Peyer's patch (tissue), 4 donors: ENCODE results near the gene DNM3.

ENCODE experiments used
- CTCF ChIP-seq, 6 experiments: fragments of 450-650 bp in 4 of 6; fragments of 200-600 bp in 2 of 6; sonication (generic) in 1 of 6; IDR thresholded peaks; one replicate each; pipeline ENCODE4 v1.5.1; 2017 to 2019; ENCODE audit warnings: antibody characterized with exemption in 6 of 6, mild to moderate bottlenecking in 3 of 6, moderate library complexity in 1 of 6
- POLR2A ChIP-seq, 2 donors: fragments of 450-650 bp; IDR thresholded peaks; one replicate each; pipeline ENCODE4 v1.5.1; 2017; ENCODE audit warnings: antibody characterized with exemption in 2 of 2, mild to moderate bottlenecking in 2 of 2, moderate library complexity in 2 of 2

DNA sequence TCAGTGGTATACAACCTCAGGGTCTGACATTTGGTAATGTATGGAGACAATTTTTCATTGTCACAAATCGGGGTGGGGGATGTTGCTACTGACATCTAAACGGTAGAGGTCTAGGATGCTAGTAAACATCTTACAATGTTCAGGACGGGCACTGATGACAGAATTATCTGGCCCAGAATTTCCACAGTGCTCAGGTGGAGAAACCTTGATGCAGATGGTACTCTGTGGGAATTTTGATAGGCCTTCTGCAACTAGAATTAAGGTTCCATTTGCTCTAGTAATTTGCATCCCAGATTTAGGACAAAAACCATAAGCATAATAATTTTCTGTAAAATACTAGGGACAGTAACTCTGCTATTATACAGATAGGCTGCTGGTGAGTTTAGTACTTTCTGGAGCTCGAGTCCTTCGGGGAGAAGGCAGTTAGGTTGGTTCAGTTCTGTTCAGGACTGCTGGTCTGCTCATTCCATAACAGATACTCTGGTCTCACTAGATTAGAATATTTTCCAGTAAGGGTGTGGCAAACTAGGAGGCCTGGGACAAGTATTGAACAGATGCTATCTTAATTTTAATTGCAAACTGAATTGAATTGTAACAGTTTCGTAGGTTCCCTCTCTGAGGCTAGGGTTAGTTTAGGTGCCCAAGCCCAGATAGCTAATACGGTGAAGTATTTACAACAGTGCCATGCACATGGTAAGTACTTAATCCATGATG, 48.5 kb upstream of the DNM3 start:
- no peak for TF ChIP-seq CTCF (IDR thresholded peaks at IDR 0.05)
- no peak for TF ChIP-seq POLR2A (IDR thresholded peaks at IDR 0.05)
